ENCODE results near the gene USP33. TPM values are rescaled to one million over a fixed set of nuclear protein-coding genes. Genes with fewer than 3 reads are reported as not detected.

Gene USP33
- polyA plus RNA-seq, 1 donor from 2014 or later = 267 TPM

GRCh38 chr1:77668924-77669449 is 90.7 kb downstream of the USP33 start:
- no peaks in the 10 kb centered on the region for H4K20me1 ChIP-seq (ENCODE audit: insufficient read depth)
- H3K27me3 ChIP-seq (ENCODE audit: insufficient read depth, low read depth, low read length) = no peaks in the 10 kb centered on the region
- H3K4me2 ChIP-seq (ENCODE audit: low read length) = no peak overlapping the region
- H3K9me3 ChIP-seq (ENCODE audit: low read length) = no peaks in the 10 kb centered on the region
- no peak overlapping the region for H3K27ac ChIP-seq (ENCODE audit: low read length)
- H3K36me3 ChIP-seq (ENCODE audit: insufficient read depth, low read length) = no peaks in the 10 kb centered on the region
- no peak overlapping the region for H3K9ac ChIP-seq (ENCODE audit: low read length)
- peaks cover 56% of the 10 kb centered on the region for H3K79me2 ChIP-seq (replicated peaks; ENCODE audit: insufficient read depth, low read length)
- TF ChIP-seq REST (IDR thresholded peaks at IDR 0.05; ENCODE audit: borderline replicate concordance) (no peak), EZH2 (IDR thresholded peaks at IDR 0.05; ENCODE audit: borderline replicate concordance, insufficient read depth, low read length, poor library complexity, severe bottlenecking) (no peak), POLR2AphosphoS5 (IDR thresholded peaks at IDR 0.05) (no peak), CTCF (IDR thresholded peaks at IDR 0.05; ENCODE audit: poor library complexity, severe bottlenecking) (no peak), MXI1 (conservative IDR thresholded peaks at IDR 0.05; ENCODE audit: poor library complexity, severe bottlenecking) (no peak), RAD21 (conservative IDR thresholded peaks at IDR 0.05) (no peak), EP300 (conservative IDR thresholded peaks at IDR 0.05; ENCODE audit: poor library complexity, severe bottlenecking) (no peak), SMC3 (conservative IDR thresholded peaks at IDR 0.05; ENCODE audit: poor library complexity) (no peak), TAF1 (IDR thresholded peaks at IDR 0.05; ENCODE audit: low read depth) (no peak)
- no peak overlapping the region for H3K4me3 ChIP-seq (ENCODE audit: low read length)
- H3K9me2 ChIP-seq (ENCODE audit: insufficient read depth, low read length) = no peaks in the 10 kb centered on the region
- H3F3A ChIP-seq (ENCODE audit: insufficient read depth, low read length, poor library complexity, severe bottlenecking) = no peaks in the 10 kb centered on the region
- no peak overlapping the region for H2AFZ ChIP-seq (ENCODE audit: low read depth, low read length)

- no peak for TF ChIP-seq EZH2 (IDR thresholded peaks at IDR 0.05; ENCODE audit: borderline replicate concordance, insufficient read depth, low read length, poor library complexity, severe bottlenecking)
- Histone ChIP-seq H3K27ac (ENCODE audit: low read length) (no peak overlapping the region), H3K79me2 (replicated peaks; ENCODE audit: insufficient read depth, low read length) (peaks cover 66% of the 10 kb centered on the region), H3K4me3 (ENCODE audit: low read length) (no peak overlapping the region), H2AFZ (ENCODE audit: low read depth, low read length) (no peak overlapping the region), H3K27me3 (ENCODE audit: insufficient read depth, low read depth, low read length) (no peaks in the 10 kb centered on the region), H3K4me2 (ENCODE audit: low read length) (no peak overlapping the region), H4K20me1 (ENCODE audit: insufficient read depth) (no peaks in the 10 kb centered on the region), H3K36me3 (ENCODE audit: insufficient read depth, low read length) (no peaks in the 10 kb centered on the region), H3K9ac (ENCODE audit: low read length) (no peak overlapping the region), H3K9me2 (ENCODE audit: insufficient read depth, low read length) (no peaks in the 10 kb centered on the region), H3K9me3 (ENCODE audit: low read length) (no peaks in the 10 kb centered on the region), H3F3A (ENCODE audit: insufficient read depth, low read length, poor library complexity, severe bottlenecking) (no peaks in the 10 kb centered on the region)
These were observed 94.6 kb downstream of the USP33 start for GRCh38 chr1:77664939-77665516.

Data from neural cell (in vitro differentiated cells).